Choroid plexus epithelial cell (primary cell): ENCODE results near the gene SLFN12.
"Not testable (repeated sequence)": the region's sequence is repeated elsewhere in the genome, so short reads cannot be mapped to it uniquely, and the experiment has no call there.

Source experiments
- DNase-seq: peaks from one replicate; pipeline ENCODE4 v3.0.0-alpha.2; 2010; ENCODE audit warnings: low read depth
- H3K4me3 ChIP-seq: 2 replicates; pipeline ENCODE4 v1.5.1; 2011; ENCODE audit warnings: low read depth, mild to moderate bottlenecking, control low read depth, low read length, moderate library complexity
- CTCF ChIP-seq: conservative IDR thresholded peaks from 2 replicates; pipeline ENCODE4 v1.5.1; 2011; ENCODE audit warnings: low read depth, mild to moderate bottlenecking, control low read depth, inconsistent platforms, low read length, moderate library complexity

The SLFN12 gene

GRCh38 chr17:35438433-35438832, 6.1 kb upstream of the SLFN12 start:
- DNase-seq: no peak
- no peak for TF ChIP-seq CTCF
- no peak overlapping the region for H3K4me3 ChIP-seq

GRCh38 chr17:35433075-35433894, 985 bp upstream of the SLFN12 start:
- peak overlapping the region; percentile 75 for H3K4me3 ChIP-seq
- DNase-seq: peak; percentile 100
- peak; percentile 57 for TF ChIP-seq CTCF

GRCh38 chr17:35429702-35430101, 2.6 kb downstream of the SLFN12 start:
- H3K4me3 ChIP-seq: no peak overlapping the region
- no peak for TF ChIP-seq CTCF
- DNase-seq: no peak

- H3K4me3 ChIP-seq: no peak overlapping the region
- DNase-seq: no peak
- no peak for TF ChIP-seq CTCF
These were observed 4.1 kb downstream of the SLFN12 start for GRCh38 chr17:35428229-35428628.

- no peak overlapping the region for H3K4me3 ChIP-seq
- DNase-seq: peak; percentile 18
- TF ChIP-seq CTCF: no peak
These were observed 8.5 kb downstream of the SLFN12 start for GRCh38 chr17:35423761-35424160.

GRCh38 chr17:35421069-35421468, 11.2 kb downstream of the SLFN12 start:
- DNase-seq, H3K4me3 ChIP-seq: not testable (repeated sequence)

- no peak overlapping the region for H3K4me3 ChIP-seq
- no peak for DNase-seq
These were observed 15.6 kb downstream of the SLFN12 start for GRCh38 chr17:35416659-35417058.

GRCh38 chr17:35414707-35415106, 17.6 kb downstream of the SLFN12 start:
- H3K4me3 ChIP-seq, DNase-seq: not testable (repeated sequence)

More at GRCh38 chr17:35416659-35417058, 15.6 kb downstream of the SLFN12 start:
- TF ChIP-seq CTCF: no peak
